Epithelial cell of prostate (primary cell): ENCODE data around the gene OLFM1.
"Not testable (repeated sequence)": the region's sequence is repeated elsewhere in the genome, so short reads cannot be mapped to it uniquely, and the experiment has no call there.

ENCODE experiments used
- DNase-seq: peaks from one replicate; pipeline ENCODE4 v3.0.0-alpha.2; 2011; ENCODE audit warnings: low read depth, low spot score
- H3K27ac ChIP-seq: fragments of 450-650 bp; 2 replicates; pipeline ENCODE4 v1.5.1; 2017; ENCODE audit warnings: mild to moderate bottlenecking

OLFM1 gene

GRCh38 chr9:135056541-135056940, 30.9 kb upstream of the OLFM1 start:
- DNase-seq: no peak
- H3K27ac ChIP-seq: no peak overlapping the region

- DNase-seq: no peak
- H3K27ac ChIP-seq: no peak overlapping the region
These were observed 26.9 kb upstream of the OLFM1 start for GRCh38 chr9:135060461-135061116.

- no peak for DNase-seq
- no peak overlapping the region for H3K27ac ChIP-seq
These were observed 26.0 kb upstream of the OLFM1 start for GRCh38 chr9:135061441-135061840.

GRCh38 chr9:135062254-135062653, 25.2 kb upstream of the OLFM1 start:
- H3K27ac ChIP-seq: no peak overlapping the region
- no peak for DNase-seq

GRCh38 chr9:135063466-135063865, 24.0 kb upstream of the OLFM1 start:
- not testable (repeated sequence) for DNase-seq, H3K27ac ChIP-seq

- DNase-seq, H3K27ac ChIP-seq: not testable (repeated sequence)
These were observed 23.6 kb upstream of the OLFM1 start for GRCh38 chr9:135063888-135064287.

GRCh38 chr9:135065151-135065550, 22.3 kb upstream of the OLFM1 start:
- H3K27ac ChIP-seq: no peak overlapping the region
- DNase-seq: no peak

GRCh38 chr9:135065804-135066203, 21.7 kb upstream of the OLFM1 start:
- DNase-seq: no peak
- H3K27ac ChIP-seq: no peak overlapping the region

- DNase-seq: no peak
- H3K27ac ChIP-seq: no peak overlapping the region
These were observed 21.2 kb upstream of the OLFM1 start for GRCh38 chr9:135066291-135066690.

- no peak overlapping the region for H3K27ac ChIP-seq
- DNase-seq: no peak
These were observed 20.3 kb upstream of the OLFM1 start for GRCh38 chr9:135067096-135067710.

- DNase-seq: no peak
- H3K27ac ChIP-seq: no peak overlapping the region
These were observed 18.6 kb upstream of the OLFM1 start for GRCh38 chr9:135068776-135069415.

GRCh38 chr9:135069558-135070197, 17.8 kb upstream of the OLFM1 start:
- no peak overlapping the region for H3K27ac ChIP-seq
- DNase-seq: no peak

- no peak overlapping the region for H3K27ac ChIP-seq
- DNase-seq: no peak
These were observed 17.1 kb upstream of the OLFM1 start for GRCh38 chr9:135070198-135070951.

- H3K27ac ChIP-seq: no peak overlapping the region
- DNase-seq: no peak
These were observed 16.3 kb upstream of the OLFM1 start for GRCh38 chr9:135070964-135071735.

- no peak for DNase-seq
- no peak overlapping the region for H3K27ac ChIP-seq
These were observed 14.3 kb upstream of the OLFM1 start for GRCh38 chr9:135073081-135073740.

GRCh38 chr9:135073741-135074305, 13.6 kb upstream of the OLFM1 start:
- DNase-seq: no peak
- H3K27ac ChIP-seq: no peak overlapping the region

GRCh38 chr9:135074354-135075233, 12.9 kb upstream of the OLFM1 start:
- no peak for DNase-seq

More at GRCh38 chr9:135074354-135075233, 12.9 kb upstream of the OLFM1 start:
- H3K27ac ChIP-seq: no peak overlapping the region
